Measurements from ENCODE around the gene SHROOM2.
A peak's percentile ranks its signal among the peaks of the same experiment; 100 is the strongest.
"Not testable (repeated sequence)": the region's sequence is repeated elsewhere in the genome, so short reads cannot be mapped to it uniquely, and the experiment has no call there.

SHROOM2 gene

GRCh38 chrX:9785944-9786797 lies at the start of gene SHROOM2:
TSS of gene SHROOM2 (plus strand) at chrX:9786429. CDS start at chrX:9786546, 117 bp downstream.
- DNase-seq = no peak

- DNase-seq = no peak
These were observed 48.9 kb upstream of the SHROOM2 start for GRCh38 chrX:9737363-9737762.

- DNase-seq = no peak
These were observed 48.1 kb upstream of the SHROOM2 start for GRCh38 chrX:9738151-9738550.

GRCh38 chrX:9739130-9739529 lies 47.1 kb upstream of the SHROOM2 start:
- no peak for DNase-seq

- DNase-seq = peak; percentile 35
These were observed 40.7 kb upstream of the SHROOM2 start for GRCh38 chrX:9745417-9746115.

- no peak for DNase-seq
These were observed 39.9 kb upstream of the SHROOM2 start for GRCh38 chrX:9746148-9746888.

- DNase-seq = no peak
These were observed 38.6 kb upstream of the SHROOM2 start for GRCh38 chrX:9747644-9748043.

- no peak for DNase-seq
These were observed 37.0 kb upstream of the SHROOM2 start for GRCh38 chrX:9749146-9749692.

- no peak for DNase-seq
These were observed 28.9 kb upstream of the SHROOM2 start for GRCh38 chrX:9757366-9757765.

GRCh38 chrX:9758021-9758638 lies 28.1 kb upstream of the SHROOM2 start:
- no peak for DNase-seq

GRCh38 chrX:9759337-9759736 lies 26.9 kb upstream of the SHROOM2 start:
- DNase-seq = no peak

GRCh38 chrX:9765072-9765736 lies 21.0 kb upstream of the SHROOM2 start:
- no peak for DNase-seq

- DNase-seq = no peak
These were observed 20.5 kb upstream of the SHROOM2 start, which contains the start of gene GPR143 for GRCh38 chrX:9765737-9766097. TSS of gene GPR143 (minus strand) at chrX:9765847. CDS start at chrX:9765817, 30 bp downstream.

- no peak for DNase-seq
These were observed 18.9 kb upstream of the SHROOM2 start for GRCh38 chrX:9767375-9767774.

- not testable (repeated sequence) for DNase-seq
These were observed 17.8 kb upstream of the SHROOM2 start for GRCh38 chrX:9768321-9768839.

GRCh38 chrX:9770319-9770718 lies 15.9 kb upstream of the SHROOM2 start:
- no peak for DNase-seq

GRCh38 chrX:9772943-9773342 lies 13.3 kb upstream of the SHROOM2 start:
- no peak for DNase-seq

- peak; percentile 2 for DNase-seq
These were observed 10.3 kb upstream of the SHROOM2 start for GRCh38 chrX:9775930-9776329.

- no peak for DNase-seq
These were observed 4.3 kb upstream of the SHROOM2 start for GRCh38 chrX:9781941-9782340.

GRCh38 chrX:9784332-9784731 lies 1.9 kb upstream of the SHROOM2 start:
- DNase-seq = no peak

GRCh38 chrX:9785254-9785943 lies 830 bp upstream of the SHROOM2 start:
- no peak for DNase-seq

All from activated CD4-positive, alpha-beta T cell treated with anti-CD3 and anti-CD28 coated beads, Interleukin-2, amount 50 U/mL, for 16 hours (primary cell).